Activated CD8-positive, alpha-beta memory T cell treated with anti-CD3 and anti-CD28 coated beads, Interleukin-2, amount 50 U/mL, for 1 hour (primary cell): ENCODE results near the gene MGA.
"Not testable (repeated sequence)": the region's sequence is repeated elsewhere in the genome, so short reads cannot be mapped to it uniquely, and the experiment has no call there.

Source experiments
- DNase-seq: peaks from one replicate; pipeline ENCODE4 v3.0.0-alpha.2; 2020; ENCODE audit errors: extremely low read depth

The MGA gene

DNA sequence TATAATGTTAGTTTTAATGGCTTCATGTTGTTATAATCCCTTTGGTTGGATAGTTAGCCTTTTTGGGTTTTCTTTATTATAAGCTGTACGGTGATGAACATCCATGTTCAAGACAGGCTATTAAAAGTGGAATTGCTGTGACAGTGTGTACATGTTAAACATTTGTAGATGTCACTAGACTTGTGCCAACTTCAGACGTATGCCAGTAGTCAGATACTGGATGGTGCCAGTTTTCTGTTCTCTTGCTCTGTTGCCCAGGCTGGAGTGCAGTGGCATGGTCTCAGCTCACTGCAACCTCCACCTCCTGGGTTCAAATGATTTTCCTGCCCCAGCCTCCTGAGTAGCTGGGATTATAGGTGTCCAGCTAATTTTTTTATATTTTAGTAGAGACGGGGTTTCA lies 54.1 kb downstream of the MGA start:
- DNase-seq: no peak

DNA sequence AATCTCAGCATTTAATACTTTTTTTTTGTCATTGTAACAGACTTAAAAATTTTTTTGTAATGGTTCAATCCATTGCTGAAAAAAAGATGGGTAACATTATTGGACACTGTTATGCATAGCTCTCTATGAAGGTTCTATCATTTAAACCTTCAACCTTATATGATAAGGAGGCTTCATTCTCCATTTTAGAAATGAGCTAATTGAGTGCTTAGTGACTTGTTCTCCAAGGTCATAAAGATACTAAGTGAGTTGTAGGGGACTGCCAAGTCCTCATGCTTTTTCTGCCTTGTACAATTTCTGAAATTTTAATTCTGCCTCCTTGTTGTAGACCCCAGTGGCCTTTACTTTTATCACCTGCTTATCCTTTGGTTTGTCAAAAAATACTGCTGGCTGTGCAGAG lies 56.7 kb downstream of the MGA start:
- DNase-seq: no peak

DNA sequence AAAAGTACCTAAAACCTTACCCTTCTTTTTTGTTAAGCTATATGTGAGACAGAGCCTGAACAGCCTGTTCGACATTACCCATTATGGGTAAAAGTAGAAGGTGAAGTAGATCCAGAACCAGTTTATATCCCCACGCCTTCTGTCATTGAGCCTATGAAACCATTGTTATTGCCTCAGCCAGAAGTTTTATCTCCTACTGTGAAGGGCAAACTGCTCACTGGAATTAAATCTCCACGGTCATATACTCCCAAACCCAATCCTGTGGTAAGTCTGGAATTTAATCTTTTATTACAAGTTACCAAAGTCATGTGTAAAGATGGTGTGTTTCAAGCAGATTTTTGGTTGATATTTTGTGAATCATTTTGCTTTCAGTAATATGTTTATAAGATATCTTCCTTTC lies 66.9 kb downstream of the MGA start:
- no peak for DNase-seq

DNA sequence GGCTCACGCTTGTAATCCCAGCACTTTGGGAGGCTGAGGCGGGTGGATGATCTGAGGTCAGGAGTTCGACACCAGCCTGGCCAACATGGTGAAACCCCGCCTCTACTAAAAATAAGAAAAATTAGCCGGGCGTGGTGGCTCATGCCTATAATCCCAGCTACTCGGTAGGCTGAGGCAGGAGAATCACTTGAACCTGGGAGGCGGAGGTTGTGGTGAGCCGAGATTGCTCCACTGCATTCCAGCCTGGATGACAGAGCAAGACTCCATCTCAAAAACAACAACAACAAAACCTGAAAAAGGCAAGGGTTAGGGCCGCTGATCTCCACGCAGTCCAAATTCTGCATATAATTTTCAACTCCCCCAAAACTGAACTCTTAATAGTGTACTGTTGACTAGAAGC lies 67.9 kb downstream of the MGA start:
- DNase-seq: not testable (repeated sequence)

DNA sequence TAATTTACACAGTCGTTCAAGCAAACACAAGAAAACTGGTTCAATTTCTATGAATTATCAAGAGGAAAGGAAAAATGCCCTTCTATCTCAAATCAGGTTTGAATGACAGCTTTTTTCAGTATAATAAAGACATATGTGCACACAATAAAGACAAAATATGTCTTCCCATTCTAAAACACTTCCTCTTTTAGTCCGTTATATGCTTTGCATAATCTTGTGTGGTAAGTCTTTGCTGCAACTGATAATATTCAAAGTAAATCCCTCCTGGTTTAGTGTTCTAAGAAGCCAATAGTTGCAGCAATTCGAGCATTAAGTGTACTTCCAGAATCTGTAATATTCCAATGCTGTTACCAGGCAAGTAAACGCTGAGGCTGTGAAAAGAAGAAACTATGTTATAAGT lies 70.3 kb downstream of the MGA start:
- DNase-seq: no peak

DNA sequence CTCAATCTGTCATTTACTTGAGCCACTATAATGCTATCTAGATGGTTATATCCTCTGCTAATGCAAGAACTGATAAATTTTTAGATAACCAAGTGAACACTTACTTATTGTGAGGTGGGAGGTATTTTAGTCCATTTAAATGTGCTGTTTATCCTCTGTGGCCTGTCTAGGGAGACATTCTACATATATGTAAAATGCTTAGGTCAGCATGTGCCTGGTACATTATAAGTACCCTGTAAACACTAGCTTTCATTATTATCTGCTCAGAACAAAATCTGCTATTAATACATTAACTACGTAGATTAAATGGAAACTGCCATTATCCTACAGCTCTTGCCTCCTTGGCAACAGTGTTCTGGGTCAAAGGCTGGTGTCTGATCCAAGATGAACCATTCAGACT lies 72.3 kb downstream of the MGA start:
- DNase-seq: no peak

DNA sequence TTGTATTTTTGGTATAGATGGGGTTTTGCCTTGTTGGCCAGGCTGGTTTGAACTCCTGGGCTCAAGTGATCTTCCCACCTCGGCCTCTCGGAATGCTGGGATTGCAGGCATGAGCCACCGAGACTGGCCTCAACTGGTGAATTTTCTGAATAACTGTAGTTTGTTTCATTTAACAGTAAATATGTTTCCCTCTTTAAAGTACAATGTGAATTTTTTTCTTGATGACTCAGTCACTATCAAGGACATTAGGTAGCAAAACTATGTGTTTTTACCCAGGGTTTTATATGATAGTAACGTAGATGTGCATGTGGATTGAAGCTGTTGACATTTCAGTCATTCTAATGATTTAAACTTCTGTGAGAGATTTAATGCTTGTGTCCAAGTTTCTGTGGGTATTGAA lies 73.9 kb downstream of the MGA start:
- DNase-seq: no peak

DNA sequence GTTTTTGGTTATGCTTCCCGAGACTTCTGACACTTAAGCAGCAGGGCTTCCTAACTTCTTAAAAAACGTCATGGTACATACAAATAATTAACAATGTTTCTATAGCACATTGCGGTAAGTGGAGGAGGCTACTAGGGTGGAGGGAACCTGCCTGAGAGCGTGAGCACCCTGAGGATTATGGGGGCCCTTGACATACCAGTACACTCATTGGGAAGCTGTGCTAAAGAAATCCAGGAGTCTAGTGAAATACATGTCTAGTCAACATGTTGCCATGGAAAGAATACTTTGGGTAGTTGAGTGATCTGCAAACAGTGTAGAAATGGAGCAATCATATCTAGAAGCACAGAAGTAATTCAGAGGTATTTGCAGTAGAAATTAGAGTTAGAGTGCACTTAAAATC lies 74.8 kb downstream of the MGA start:
- no peak for DNase-seq

DNA sequence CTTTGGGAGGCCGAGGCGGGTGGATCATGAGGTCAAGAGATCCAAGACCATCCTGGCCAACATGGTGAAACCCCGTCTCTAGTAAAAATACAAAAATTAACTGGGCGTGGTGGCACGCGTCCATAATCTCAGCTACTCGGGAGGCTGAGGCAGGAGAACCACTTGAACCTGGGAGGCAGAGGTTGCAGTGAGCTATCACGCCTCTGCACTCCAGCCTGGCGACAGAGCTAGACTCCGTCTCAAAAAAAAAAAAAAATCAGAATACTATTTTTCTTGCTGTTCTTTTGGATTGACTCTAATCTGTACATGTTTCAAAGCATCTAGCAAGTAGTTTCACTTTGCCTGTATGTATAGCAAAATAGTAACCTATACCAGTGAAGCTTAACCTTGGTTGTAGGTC lies 75.3 kb downstream of the MGA start:
- not testable (repeated sequence) for DNase-seq

DNA sequence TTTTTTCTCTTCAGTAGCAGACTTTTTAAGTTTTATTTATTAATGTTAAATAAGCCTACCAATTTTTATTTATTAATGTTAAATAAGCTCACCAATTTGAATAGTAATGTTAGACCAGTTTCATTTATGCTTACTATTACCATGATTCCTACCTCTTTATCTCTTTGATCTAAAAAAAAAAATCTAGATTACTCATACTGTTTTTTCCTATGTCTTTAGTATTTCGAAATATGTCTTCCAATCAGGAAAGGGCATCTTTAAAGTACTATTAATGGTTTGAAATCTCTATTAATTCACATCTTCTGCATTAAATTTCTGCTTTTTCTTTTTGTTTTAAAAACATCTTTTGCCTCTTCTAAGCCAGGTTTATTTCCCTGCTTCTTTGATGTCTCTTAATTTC lies 86.6 kb downstream of the MGA start:
- DNase-seq: no peak

DNA sequence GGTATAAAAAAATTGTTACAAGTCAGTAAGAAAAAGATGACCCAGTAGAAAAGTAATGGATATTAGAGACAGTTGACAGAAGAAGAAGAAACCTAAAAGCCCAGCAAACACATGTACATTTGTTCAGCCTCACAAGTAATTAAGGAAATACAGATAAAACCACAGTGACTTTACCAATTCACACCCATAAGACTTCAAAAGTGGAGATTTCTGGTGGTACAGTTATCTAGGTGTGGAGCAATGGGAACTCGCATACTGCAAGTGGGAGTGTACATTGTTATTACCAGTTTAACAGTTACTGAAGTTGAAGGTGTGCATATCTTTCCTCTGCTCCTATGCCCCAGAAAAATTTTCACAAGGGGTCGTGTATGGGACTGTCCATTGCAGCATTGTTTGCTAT lies 96.0 kb downstream of the MGA start:
- DNase-seq: no peak

DNA sequence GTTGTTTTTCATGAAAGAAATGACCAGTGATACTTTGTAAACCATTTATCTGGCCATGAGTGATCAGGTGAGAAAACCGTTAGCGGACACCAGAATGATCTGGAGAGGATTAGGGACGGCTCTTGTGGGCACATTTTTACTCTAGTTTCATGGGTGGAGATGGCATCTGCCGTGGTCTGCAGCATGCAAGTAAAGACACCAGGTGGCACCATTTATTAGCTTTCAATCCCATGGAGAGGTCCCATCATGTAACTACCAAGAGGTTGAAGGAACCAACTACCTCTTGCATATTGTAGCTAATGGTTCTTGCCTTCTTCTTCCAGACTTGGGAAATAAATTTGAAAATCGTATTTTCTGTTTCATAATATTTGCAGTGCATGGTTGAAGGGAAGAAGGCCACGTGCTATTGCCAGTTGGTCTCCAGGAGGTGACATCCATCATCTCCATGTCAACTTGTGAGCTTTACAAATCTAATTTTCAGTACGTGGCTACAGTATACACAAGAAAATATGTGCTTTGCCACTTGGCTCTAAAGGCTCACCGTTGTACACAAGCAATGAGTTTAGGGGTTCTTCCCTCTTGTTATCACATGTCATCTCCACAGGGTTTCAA lies 112.6 kb downstream of the MGA start:
- no peak for DNase-seq

DNA sequence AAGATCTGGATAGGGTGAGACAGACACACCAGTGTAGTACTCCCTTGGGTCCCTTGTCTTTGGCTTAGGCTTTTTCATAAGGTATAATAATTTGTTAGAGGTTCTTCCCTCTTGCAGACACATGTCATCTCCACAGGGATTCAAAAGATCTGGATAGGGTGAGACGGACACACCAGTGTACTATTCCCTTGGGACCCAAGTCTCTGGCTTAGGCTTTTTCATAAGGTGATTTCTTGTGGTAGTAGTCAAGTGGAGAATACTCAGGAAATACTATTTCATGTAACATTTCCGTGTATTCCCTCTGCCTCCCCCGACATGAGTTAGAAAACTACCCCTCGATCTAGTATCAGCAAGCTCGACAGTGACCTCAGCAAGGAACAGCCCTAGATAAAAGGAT lies 113.1 kb downstream of the MGA start:
- DNase-seq: no peak

DNA sequence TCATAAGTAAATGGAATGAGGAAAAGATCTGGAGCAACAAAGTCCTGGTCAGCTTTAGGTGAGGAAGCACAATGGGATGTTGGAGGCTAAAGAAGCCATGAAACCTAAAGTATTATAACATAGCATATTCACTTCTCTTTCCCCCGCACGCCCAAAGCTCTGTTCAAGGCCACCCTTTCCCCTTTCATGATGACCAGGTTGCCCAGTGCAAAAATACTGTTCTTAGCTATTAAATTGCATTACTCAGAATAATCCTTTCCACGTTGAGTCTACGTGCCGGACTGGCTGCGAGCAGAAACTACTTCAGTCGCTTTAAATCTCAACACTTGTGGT lies 113.5 kb downstream of the MGA start:
- no peak for DNase-seq

DNA sequence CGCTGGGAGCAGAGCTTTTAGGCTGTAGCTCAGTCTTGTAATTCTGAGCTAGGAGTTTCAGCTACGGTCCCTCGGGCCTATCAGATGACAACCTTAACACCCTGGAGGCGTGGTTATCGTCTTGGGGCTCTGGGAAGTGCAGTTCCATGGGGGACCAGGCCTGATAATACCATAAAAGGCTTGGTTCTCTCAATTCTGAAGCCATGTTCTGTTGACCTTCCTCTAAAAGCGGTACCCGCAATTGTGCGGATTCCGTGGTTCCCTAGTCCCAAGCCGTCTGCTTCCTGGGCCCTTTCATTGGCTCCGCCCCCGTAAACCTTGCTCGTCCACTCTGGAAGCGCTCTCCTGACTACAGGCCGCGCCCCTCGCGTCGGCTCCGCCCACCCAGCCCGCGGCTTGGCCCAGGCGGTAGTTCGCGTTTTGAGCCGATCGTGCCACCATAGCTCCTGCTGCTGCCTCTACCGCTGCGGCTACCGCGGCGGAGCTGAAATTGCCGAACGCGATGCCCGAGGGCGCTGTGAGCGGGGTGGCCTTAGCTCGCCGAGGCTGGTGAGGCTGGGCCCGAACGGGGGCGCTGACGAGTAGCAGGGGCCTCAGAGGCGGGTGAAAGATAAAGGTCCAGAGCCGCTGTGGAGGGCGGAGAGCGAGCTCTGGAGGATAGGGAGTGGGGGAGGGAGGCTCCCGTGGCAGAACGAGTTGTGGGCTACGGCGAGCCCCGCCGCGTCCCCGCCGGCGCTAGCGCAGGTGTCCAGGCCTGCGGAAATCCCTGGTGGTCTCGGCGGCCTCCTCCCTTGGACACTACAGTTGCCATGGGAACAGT lies 114.1 kb downstream of the MGA start, which contains the start of gene MAPKBP1:
MAPKBP1 (plus strand) TSS at position 423 of the 820 bp plus-strand sequence. CDS start 792 bp downstream, outside the sequence.
- DNase-seq: peak; percentile 91

DNA sequence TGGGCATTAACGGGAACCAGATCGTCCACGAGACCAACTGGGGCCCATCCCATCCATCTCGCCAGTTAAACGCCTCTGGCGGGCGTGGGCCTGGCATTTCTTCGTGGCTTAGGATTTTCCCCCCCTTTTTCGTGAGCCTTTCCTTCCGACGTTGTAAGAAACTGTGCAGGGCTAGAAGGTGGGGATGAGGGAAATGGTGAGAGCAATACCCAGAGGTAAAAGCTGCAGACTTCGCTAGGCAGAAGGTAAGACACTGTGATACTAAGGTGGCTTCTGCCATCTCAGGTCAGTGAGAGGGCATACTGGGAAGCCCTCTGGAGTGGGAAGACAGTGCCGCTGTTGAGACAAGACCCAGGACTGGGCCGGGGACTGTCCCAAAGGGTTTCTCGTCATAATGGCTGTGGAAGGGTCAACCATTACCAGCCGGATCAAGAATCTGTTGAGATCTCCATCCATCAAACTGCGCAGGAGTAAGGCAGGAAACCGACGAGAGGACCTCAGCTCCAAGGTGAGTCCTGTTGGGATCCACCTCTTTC lies 114.7 kb downstream of the MGA start:
- DNase-seq: no peak

DNA sequence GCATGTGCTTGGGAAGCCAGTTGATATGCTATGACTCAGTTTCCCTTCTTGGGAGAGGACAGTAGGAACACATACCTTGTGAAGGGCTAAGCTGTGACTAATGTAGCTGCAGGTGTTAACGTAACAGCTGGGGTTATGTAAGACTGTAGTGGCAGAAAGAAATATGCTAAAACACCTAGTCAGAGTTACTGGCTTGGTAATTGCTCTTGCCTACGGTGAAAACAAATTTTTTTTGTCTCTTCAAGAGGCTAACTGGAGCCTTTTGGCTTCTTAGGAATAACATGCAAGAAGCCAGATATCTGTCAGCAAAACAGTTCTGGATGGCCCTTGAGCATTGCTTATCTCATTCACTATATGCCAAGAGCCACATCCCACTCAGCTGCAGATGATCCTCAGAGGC lies 115.4 kb downstream of the MGA start:
- DNase-seq: no peak

DNA sequence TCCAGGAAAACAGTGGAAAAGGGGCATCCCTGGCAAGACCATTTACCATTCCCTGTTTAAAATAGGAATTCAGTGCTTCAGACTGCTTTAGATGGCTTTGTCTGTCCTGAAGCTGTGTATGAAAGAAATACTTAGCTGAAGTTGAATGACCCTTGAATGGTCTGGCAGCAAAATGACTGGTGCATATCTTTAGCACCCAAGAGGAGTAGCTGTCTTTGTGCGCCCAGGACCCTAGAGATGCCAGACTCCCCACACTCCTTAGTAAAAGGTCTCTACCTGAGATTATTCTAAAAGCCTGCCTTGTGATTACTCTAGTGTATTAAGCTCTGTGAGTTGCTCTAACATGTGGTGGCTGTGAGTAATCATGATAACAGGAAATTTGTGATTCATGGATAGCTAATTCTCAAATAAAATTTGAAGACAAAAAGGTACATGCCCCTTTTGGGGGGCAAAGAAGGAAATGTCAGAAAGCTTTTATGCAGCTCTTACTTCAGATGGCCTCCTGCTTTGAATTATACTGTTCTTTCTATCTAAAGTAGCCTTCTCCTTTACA lies 117.3 kb downstream of the MGA start:
- DNase-seq: no peak

DNA sequence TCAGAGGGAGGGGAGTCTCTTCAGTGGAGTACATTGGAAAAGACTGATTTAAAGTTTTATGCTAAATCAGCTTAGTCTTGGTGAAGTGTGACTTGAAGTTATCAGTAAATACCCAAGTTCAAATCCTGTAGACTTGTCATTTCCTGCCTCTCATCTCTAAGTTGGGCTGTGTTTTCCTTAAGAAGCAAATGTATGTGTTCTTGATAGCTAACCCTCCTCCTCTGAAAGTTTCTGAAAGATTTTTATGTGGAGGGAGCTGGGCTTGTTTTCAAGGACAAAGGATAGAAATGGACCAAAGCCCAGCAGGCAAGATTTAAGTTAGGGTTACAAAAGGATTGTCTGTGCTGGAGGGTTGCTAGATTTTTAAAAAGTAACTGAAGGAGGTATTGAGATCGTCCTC lies 118.3 kb downstream of the MGA start:
- DNase-seq: no peak

DNA sequence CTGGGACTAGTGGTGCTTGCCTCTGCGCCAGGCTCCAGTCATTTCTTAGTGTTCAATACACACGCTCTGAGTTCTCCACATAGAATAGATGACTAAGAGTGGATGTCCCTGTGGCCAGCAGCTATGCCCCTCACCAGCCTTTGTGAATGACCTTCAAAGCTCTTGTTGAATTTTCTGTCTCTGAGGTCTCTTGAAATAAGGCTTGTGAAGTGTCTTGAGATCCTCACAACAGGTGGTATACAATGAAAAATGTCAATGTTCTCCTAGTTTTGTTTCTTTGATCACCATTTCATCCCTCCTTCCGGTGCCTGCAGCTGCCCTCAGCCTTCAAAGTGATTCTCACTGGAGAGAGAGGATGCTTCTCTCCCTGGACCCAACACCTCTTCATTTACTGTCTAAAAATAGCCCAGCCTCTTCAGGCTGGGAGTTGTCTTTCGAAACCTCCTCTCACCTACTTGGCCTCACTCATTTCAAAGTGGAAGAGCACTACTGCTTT lies 119.5 kb downstream of the MGA start:
- no peak for DNase-seq

DNA sequence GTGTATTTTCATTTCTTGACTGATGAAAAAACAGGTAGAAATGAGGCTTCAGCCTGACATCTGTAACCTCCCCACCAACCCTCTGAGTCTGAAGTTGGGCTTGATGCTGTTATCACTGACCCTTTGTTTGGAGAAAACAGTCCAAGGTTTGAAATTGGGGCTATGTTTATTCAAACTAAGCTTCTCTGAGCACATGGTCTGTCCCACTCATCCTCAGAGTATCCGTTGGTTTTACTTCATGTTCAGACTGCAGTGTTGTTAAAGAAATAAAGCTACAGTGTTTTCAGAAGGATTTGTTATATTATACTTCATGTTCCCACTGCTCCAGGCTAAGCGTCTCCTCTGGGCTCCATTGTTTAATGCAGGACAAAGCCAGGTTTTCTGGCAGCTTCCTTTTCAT lies 120.1 kb downstream of the MGA start:
- no peak for DNase-seq

DNA sequence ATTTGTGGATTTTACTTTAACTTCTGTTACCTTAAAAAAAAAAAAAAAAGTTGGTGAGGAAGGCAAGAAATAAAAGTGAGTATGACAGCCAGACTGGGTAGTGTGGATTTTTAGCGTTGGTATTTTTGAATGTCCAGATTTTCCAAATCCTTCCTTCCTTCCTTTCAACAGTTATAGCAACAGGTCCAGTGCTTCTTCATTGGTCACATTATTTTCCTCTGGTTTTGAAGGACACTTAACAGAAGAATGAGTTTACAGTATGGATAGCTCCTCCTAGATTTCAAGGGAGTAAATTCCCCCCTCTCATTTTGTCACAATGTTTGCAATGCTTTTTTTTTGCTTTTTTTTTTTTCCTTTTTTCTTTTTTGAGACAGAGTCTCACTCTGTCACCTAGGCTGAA lies 120.5 kb downstream of the MGA start:
- no peak for DNase-seq
